ENCODE measurements around the gene ZNF768.

ZNF768 gene

DNA sequence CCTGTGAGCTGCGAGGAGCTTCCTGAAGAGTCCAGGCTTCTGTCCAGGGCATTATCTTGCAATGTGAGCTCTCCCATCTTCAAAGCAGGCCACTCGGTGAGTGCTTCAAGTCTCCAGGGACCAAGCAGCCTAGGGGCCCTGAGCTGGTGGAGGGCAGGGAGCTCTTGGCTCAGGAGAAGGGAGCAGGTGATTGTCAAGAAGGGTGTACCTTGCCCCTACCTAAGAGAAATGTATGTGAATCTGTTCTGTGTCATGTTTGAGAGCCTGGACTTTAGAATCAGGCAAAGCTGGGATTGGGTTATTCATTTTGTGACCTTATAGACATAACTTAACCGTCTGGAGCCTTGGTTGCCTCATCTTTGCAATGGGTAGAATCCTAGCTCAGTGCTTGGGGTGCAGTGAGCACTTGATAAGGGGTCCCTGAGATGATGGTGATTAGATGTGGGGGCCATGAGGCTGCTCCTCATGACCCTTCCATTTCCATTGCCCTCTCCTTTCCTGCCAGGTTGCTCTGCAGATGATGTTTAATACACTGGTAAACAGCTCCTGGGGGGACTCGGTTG is 15.9 kb downstream of the ZNF768 start:
- H3K4me3 Mint-ChIP-seq, result no peak overlapping the region
- H3K4me1 Mint-ChIP-seq, result no peaks in the 10 kb centered on the region
- H3K27ac Mint-ChIP-seq, result no peak overlapping the region
- no peaks in the 10 kb centered on the region for H3K36me3 Mint-ChIP-seq (ENCODE audit: low read depth)
- peaks cover 4% of the 10 kb centered on the region for H3K27me3 Mint-ChIP-seq (ENCODE audit: low read depth)
- TF ChIP-seq, protein P1, sequence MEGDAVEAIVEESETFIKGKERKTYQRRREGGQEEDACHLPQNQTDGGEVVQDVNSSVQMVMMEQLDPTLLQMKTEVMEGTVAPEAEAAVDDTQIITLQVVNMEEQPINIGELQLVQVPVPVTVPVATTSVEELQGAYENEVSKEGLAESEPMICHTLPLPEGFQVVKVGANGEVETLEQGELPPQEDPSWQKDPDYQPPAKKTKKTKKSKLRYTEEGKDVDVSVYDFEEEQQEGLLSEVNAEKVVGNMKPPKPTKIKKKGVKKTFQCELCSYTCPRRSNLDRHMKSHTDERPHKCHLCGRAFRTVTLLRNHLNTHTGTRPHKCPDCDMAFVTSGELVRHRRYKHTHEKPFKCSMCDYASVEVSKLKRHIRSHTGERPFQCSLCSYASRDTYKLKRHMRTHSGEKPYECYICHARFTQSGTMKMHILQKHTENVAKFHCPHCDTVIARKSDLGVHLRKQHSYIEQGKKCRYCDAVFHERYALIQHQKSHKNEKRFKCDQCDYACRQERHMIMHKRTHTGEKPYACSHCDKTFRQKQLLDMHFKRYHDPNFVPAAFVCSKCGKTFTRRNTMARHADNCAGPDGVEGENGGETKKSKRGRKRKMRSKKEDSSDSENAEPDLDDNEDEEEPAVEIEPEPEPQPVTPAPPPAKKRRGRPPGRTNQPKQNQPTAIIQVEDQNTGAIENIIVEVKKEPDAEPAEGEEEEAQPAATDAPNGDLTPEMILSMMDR (IDR thresholded peaks at IDR 0.05; ENCODE audit: unreplicated experiment in 3 of 3), result no peak
- H3K9me3 Mint-ChIP-seq, result no peaks in the 10 kb centered on the region

DNA sequence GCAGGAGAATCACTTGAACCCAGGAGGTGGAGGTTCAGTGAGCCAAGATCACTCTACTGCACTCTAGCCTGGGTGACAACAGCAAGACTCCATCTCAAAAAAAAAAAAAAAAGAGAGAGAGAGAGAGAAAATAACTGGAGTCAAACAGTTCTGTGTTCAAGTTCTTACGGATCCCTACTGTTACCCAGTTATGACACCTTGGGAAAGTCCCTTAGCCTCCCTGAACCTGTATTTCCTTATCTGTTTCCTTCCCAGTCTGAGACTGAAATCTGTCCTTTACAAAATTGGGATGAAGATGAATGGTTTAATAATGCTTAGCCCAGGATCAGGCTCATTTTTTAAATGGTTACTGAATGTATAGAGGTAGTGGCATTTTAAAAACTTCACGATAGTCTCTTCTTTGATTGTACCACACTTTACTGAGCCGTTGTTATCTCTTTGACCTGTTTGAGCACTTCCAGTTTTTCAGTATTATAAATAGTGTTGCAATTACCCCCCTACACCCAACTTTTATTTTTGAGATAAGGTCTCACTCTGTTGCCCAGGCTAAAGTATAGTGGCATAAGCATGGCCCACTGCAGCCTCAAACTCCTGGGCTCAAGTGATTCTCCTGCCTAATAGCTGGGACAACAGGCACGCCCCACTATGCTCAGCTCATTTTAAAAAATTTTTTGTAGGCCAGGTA is 17.1 kb downstream of the ZNF768 start:
- Mint-ChIP-seq H3K27ac (no peak overlapping the region), H3K9me3 (no peaks in the 10 kb centered on the region), H3K4me1 (no peaks in the 10 kb centered on the region), H3K27me3 (ENCODE audit: low read depth) (no peaks in the 10 kb centered on the region), H3K4me3 (no peak overlapping the region), H3K36me3 (ENCODE audit: low read depth) (no peaks in the 10 kb centered on the region)
- TF ChIP-seq, protein P1 (IDR thresholded peaks at IDR 0.05; ENCODE audit: unreplicated experiment in 3 of 3), result no peak

DNA sequence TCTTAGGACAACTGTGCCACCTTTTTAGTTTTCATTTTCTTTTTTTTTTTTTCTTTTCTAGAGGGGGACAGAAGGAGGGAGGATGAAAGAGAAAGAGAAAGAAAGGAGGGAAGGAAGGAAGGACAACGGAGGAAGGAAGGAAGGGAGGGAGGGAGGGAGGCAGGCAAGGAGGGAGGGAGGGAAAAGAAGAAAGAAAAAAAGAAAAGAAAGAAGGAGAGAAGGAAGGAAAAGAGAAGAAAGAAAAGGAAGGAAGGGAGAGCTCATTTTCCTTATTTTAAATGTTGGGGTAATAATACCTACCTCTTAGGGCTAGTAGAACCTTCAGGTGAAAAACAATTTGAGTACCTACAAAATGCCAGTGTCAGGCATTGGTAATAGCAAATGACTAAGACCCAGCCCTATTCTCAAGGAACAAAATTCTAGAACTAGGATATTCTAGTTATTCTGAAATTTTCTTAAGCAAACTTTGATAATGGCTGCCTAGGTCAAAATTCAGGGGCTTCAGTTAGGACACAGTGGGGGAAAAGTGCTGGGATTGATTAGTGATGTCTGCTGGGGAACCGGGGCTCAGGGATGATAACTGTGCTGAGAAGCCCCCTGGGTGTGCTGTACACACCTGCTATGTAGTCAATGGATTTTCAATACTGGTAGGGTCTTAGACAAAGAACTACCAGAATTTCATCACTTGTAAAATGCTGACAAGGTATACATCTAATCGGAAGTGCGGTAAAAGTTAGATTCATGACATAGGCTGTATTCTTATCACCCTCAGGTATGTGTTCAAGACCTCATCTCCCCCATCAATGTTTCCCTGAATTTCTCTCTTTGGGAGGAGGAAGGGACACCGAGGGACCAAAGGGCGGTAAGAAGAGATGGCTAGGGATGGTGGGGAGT is 22.7 kb downstream of the ZNF768 start:
- Mint-ChIP-seq H3K27ac (no peak overlapping the region), H3K27me3 (ENCODE audit: low read depth) (peaks cover 3% of the 10 kb centered on the region), H3K4me3 (no peak overlapping the region), H3K9me3 (no peaks in the 10 kb centered on the region), H3K36me3 (ENCODE audit: low read depth) (no peaks in the 10 kb centered on the region), H3K4me1 (no peaks in the 10 kb centered on the region)
- TF ChIP-seq, protein P1 (IDR thresholded peaks at IDR 0.05; ENCODE audit: unreplicated experiment in 3 of 3), result no peak

DNA sequence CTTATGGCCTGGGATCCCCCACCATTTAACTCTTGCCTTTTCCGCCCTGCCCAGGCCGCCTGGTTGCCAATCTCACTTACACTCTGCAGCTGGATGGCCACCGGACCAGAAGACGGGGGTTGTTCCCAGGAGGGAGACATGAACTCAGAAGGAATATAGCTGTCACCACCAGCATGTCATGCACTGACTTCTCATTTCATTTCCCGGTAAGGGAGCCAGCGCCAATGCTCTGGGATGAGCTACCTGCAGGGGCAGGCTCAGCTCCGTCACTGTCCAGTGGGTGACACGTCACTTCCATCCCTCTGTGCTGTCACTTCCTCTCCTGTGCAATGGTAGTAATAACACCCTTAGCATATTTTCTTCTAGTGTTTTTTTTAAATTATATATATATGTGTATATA is 27.1 kb downstream of the ZNF768 start:
- peaks cover 7% of the 10 kb centered on the region for H3K27me3 Mint-ChIP-seq (ENCODE audit: low read depth)
- TF ChIP-seq, protein P1 (IDR thresholded peaks at IDR 0.05; ENCODE audit: unreplicated experiment in 3 of 3), result no peak
- no peaks in the 10 kb centered on the region for H3K4me1 Mint-ChIP-seq
- no peaks in the 10 kb centered on the region for H3K9me3 Mint-ChIP-seq
- no peaks in the 10 kb centered on the region for H3K36me3 Mint-ChIP-seq (ENCODE audit: low read depth)
- H3K27ac Mint-ChIP-seq, result no peak overlapping the region
- H3K4me3 Mint-ChIP-seq, result no peak overlapping the region

DNA sequence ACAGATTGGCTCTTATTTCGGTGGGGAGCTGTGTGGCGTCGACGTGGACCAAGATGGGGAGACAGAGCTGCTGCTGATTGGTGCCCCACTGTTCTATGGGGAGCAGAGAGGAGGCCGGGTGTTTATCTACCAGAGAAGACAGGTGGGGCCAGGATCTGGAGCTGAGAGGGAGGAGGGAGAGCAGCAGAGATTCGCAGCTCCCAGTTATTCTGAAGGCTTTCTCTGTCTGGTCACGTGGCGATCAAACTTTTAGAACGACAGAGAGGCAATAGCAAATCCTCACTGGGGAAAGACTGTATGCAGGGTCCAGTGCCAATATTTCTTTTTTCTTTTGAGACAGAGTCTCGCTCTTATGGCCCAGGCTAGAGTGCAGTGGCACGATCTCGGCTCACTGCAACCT is 31.7 kb downstream of the ZNF768 start:
- no peaks in the 10 kb centered on the region for H3K4me1 Mint-ChIP-seq
- H3K36me3 Mint-ChIP-seq (ENCODE audit: low read depth), result no peaks in the 10 kb centered on the region
- TF ChIP-seq, protein P1 (IDR thresholded peaks at IDR 0.05; ENCODE audit: unreplicated experiment in 3 of 3), result no peak
- H3K4me3 Mint-ChIP-seq, result no peak overlapping the region
- H3K27me3 Mint-ChIP-seq (ENCODE audit: low read depth), result peaks cover 10% of the 10 kb centered on the region
- no peak overlapping the region for H3K27ac Mint-ChIP-seq
- no peaks in the 10 kb centered on the region for H3K9me3 Mint-ChIP-seq

Data from nephron (organoid).